Daoy (cell line): ENCODE measurements around the gene CLDN16. TPM values are rescaled to one million over a fixed set of nuclear protein-coding genes. Genes with fewer than 3 reads are reported as not detected.

Source experiments
- DNase-seq: peaks from one replicate; pipeline ENCODE4 v3.0.0-alpha.2; 2015; ENCODE audit warnings: low read depth
- total RNA-seq: library from RNA; depleted of rRNA; stranded (reverse); fragments of >200 nt; shearing (Covaris generic); gene quantifications from 2 replicates; pipeline ENCODE4 v1.2.3, GENCODE V29; 2014

Gene CLDN16
- total RNA-seq, 1 experiment from 2014 or later: 0.74 TPM

GRCh38 chr3:190380184-190380583 is 7.8 kb upstream of the CLDN16 start:
- DNase-seq: no peak

GRCh38 chr3:190381441-190381840 is 6.5 kb upstream of the CLDN16 start:
- DNase-seq: no peak

DNA sequence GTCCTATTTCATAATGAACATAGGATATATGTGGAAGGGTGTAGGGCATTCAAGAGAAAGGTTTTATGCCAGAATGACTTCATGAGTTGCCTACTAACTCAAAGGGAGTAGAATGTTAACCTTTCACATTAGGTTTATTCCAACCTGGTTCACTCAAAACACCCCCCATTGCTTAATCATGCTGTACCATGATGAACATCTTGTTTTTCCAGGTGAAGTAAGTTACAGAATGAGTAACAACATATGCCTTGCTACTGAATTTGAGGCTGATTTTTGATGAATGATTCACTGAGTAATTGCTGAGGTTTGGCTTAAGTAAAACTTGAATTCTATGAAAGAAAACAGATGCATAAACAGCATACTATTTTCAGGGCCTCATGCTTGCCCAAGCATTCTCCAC is 5.9 kb upstream of the CLDN16 start:
- peak; percentile 51 for DNase-seq

GRCh38 chr3:190384309-190384756 is 3.6 kb upstream of the CLDN16 start:
- DNase-seq: peak; percentile 71

DNA sequence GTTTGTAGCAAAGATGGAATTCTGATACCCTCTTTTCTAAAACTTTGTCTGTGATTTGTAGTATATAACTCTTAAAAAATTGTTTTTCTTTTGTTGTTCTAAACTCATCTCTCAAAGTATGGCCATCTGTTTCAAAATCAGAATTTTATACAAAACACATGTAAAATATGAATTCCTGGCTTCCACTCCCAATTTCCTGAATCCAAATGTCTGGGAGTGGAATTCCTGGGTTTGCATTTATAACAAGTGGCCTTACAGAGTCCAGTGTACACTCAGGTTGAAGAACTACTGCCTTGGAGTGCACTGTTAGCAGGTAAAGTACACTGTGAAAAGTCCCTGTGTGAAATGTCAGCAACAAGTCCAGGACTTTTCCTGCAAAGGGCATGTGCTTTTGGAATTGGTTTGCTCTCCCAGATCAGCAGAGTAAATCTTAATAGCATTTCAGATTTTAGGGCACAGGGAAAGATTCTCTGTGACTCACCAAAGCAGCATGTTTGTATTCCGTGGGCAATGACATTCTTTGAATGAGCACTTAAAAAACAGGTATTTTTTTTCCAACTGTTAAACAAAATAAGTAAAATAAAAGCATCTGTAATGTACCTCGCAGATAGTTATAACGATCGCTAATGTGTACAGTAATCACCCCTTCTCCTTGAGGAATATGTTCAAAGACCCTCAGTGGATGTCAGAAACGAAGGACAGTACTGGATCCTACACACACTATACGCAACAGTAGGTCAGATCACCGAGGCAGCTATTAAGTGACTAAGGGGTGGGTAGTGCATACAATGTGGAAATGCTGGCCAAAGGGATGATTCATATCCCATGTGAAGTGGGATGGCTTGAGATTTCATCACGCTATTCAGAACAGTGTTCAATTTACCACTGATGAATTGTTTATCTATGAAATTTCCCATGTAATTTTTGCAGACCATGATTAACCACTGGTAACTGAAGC is 2.0 kb upstream of the CLDN16 start:
- peak; percentile 95 for DNase-seq

- no peak for DNase-seq
Observed at GRCh38 chr3:190388703-190389102, 740 bp downstream of the CLDN16 start.

- no peak for DNase-seq
Observed at GRCh38 chr3:190396001-190396400, 8.0 kb downstream of the CLDN16 start.

- DNase-seq: no peak
Observed at GRCh38 chr3:190397889-190398288, 9.9 kb downstream of the CLDN16 start.

DNA sequence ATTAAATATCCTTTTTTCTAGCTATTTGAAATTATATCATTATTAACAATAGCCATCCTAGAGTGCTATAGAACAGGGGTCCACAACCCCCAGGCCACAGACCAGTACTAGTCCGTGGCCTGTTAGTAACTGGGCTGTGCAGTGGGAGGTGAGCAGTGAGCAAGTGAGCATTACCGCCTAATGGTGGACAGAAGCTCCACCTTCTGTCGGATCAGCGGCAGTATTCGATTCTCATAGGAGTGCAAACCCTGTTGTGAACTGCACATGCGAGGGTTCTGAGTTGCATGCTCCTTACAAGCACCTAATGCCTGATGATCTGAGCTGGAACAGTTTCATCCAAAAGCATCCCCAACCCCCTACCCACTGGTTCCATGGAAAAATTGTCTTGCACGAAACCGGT is 11.7 kb downstream of the CLDN16 start:
- no peak for DNase-seq

GRCh38 chr3:190401963-190402362 is 14.0 kb downstream of the CLDN16 start:
- no peak for DNase-seq

- DNase-seq: peak; percentile 13
Observed at GRCh38 chr3:190404715-190405114, 16.8 kb downstream of the CLDN16 start.

- DNase-seq: no peak
Observed at GRCh38 chr3:190414297-190414696, 26.3 kb downstream of the CLDN16 start.

DNA sequence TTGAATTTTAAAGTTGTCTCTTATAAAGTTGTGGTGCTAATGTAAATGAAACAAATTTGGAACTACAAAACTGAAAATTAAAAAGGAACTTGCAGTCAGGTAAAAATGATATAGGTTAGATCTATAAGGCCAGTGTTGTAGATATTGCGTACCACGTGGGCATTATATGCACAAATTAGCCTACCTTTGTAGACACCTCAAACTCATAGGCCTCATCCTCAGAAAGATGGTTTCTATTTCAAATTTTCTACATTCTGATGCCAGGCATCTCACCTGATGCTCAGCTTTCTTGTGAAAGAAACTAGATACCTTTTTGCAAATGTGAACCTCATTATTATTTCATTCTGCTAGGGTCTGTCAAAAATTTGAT is 36.1 kb downstream of the CLDN16 start:
- DNase-seq: no peak

DNA sequence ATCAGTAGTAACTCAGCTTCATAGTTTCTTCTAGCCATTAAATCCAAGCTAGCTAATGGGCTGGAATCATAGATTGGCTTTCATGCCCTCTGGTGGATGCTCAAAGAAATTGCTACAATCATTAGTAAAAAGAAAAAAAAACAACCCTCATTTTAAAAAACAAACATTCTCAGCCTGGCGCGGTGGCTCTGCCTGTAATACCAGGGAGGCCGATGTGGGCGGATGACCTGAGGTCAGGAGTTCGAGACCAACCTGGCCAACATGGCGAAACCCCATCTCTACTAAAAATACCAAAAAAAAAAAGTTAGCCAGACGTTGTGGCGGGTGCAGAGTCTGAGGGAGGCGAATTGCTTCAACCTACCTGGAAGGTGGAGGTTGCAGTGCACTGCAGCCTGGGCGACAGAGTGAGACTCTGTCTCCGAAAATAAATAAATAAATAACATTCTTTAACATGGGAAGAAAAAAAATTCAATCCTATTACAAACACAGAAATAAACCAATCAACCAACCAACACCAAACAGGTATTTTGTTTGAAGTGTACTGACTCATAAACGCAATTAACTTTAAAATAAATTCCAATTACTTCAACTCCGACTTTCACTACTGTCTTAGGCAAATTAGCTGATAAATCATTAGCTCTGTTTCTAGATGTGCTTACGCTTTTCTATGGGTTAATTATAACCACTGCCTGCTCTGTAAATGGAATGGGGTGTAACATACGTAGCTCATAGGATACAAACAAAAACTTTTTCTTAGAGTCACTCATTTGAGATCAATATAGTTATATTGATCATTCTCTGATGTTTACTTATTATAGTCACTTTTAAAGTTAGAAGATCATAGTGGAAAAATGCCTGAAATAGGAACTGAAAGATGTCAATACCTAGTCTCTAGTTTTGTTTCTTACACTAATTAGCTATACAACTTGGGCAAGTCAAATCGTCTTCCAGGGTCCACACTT is 36.8 kb downstream of the CLDN16 start:
- DNase-seq: peak; percentile 80

DNA sequence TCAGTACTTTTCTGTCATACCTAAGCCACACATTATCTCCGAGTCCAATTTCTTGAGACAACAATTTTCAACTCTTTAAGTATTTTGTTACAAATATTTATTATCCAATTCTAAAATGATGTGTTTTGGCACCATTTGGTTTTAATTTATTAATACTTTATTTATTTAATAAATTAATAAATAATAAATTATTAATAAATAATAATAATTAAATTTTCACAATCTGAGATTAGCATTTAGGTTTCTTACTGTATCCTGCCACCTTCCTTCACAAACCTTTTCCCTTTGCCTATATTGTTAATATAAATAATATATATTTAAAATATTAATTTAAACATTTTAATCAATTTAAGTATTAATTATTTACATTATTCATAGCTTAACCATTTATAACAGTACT is 37.9 kb downstream of the CLDN16 start:
- no peak for DNase-seq

GRCh38 chr3:190426806-190427507 is 39.0 kb downstream of the CLDN16 start:
- DNase-seq: no peak

- DNase-seq: no peak
Observed at GRCh38 chr3:190429681-190430080, 41.7 kb downstream of the CLDN16 start.

DNA sequence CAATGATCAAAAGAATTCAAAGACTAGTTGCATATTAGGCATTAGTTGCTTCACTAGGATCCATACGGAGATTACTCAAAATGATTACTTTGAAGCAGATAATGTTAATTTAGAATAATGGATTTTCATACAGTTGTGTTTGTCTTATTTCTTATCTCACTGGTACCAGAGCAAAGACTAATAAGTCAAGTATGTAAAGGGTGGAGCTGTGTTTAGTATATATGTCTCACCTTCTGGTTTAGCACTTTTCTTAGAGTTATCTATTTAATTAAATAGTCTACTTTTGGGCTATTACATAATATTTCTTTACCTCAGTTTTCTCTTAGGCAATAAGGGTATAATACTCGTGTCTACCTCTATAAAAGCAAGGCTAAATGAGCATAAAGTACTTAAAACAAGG is 42.9 kb downstream of the CLDN16 start:
- no peak for DNase-seq

- DNase-seq: peak; percentile 5
Observed at GRCh38 chr3:190432216-190432615, 44.3 kb downstream of the CLDN16 start.

GRCh38 chr3:190433626-190434025 is 45.7 kb downstream of the CLDN16 start:
- DNase-seq: no peak

- DNase-seq: peak; percentile 46
Observed at GRCh38 chr3:190435618-190436017, 47.7 kb downstream of the CLDN16 start.

- no peak for DNase-seq
Observed at GRCh38 chr3:190436331-190436730, 48.4 kb downstream of the CLDN16 start.
